GM19239 (cell line): ENCODE data around the gene HARS1.
"Not testable (repeated sequence)": the region's sequence is repeated elsewhere in the genome, so short reads cannot be mapped to it uniquely, and the experiment has no call there.

ENCODE experiments used
- DNase-seq: peaks from one replicate; pipeline ENCODE4 v3.0.0; 2011; ENCODE audit warnings: low spot score; ENCODE audit not compliant: insufficient read length
- FAIRE-seq: peaks from 2 replicates; lab custom pipeline; 2011; peaks lifted over from hg19 to GRCh38; lab: Jason Lieb, UNC

HARS1 gene

GRCh38 chr5:140690941-140691924, at the start of gene HARS1, which contains the start of gene HARS2:
TSS of gene HARS1 (minus strand) at chr5:140691370. CDS start at chr5:140691304, 66 bp downstream.
TSS of gene HARS2 (plus strand) at chr5:140691455. CDS start at chr5:140691649, 194 bp downstream.
- FAIRE-seq (peak; percentile 83), DNase-seq (peak; percentile 85)

GRCh38 chr5:140737486-140737885, 46.3 kb upstream of the HARS1 start:
- no peak for FAIRE-seq
- no peak for DNase-seq

- DNase-seq, result no peak
- FAIRE-seq, result no peak
These were observed 43.2 kb upstream of the HARS1 start for GRCh38 chr5:140734354-140734753.

GRCh38 chr5:140733098-140733497, 41.9 kb upstream of the HARS1 start:
- DNase-seq (no peak), FAIRE-seq (no peak)

- peak; percentile 23 for DNase-seq
These were observed 34.8 kb upstream of the HARS1 start for GRCh38 chr5:140725799-140726471.

GRCh38 chr5:140721395-140721794, 30.2 kb upstream of the HARS1 start:
- DNase-seq, FAIRE-seq: not testable (repeated sequence)

More at GRCh38 chr5:140725799-140726471, 34.8 kb upstream of the HARS1 start:
- peak; percentile 89 for FAIRE-seq

GRCh38 chr5:140720738-140721137, 29.6 kb upstream of the HARS1 start:
- DNase-seq, FAIRE-seq: not testable (repeated sequence)

- no peak for FAIRE-seq
- no peak for DNase-seq
These were observed 27.1 kb upstream of the HARS1 start for GRCh38 chr5:140718266-140718592.

- DNase-seq, FAIRE-seq: not testable (repeated sequence)
These were observed 25.1 kb upstream of the HARS1 start for GRCh38 chr5:140716238-140716637.

GRCh38 chr5:140713562-140714094, 22.5 kb upstream of the HARS1 start:
- DNase-seq (no peak), FAIRE-seq (no peak)

- no peak for DNase-seq
- FAIRE-seq, result no peak
These were observed 20.6 kb upstream of the HARS1 start for GRCh38 chr5:140711794-140712193.

GRCh38 chr5:140710899-140711552, 19.9 kb upstream of the HARS1 start:
- FAIRE-seq (peak; percentile 98), DNase-seq (peak; percentile 56)

GRCh38 chr5:140708787-140709186, 17.6 kb upstream of the HARS1 start:
- FAIRE-seq, DNase-seq: not testable (repeated sequence)

- FAIRE-seq (no peak), DNase-seq (no peak)
These were observed 16.6 kb upstream of the HARS1 start for GRCh38 chr5:140707812-140708211.

GRCh38 chr5:140700177-140701144, 9.3 kb upstream of the HARS1 start, which contains the start of gene ZMAT2:
TSS of gene ZMAT2 (plus strand) at chr5:140700447. CDS start at chr5:140700461, 14 bp downstream.
- FAIRE-seq, result peak; percentile 100
- peak; percentile 73 for DNase-seq

GRCh38 chr5:140696891-140697492, 5.8 kb upstream of the HARS1 start:
- DNase-seq, result no peak
- FAIRE-seq, result no peak

GRCh38 chr5:140694276-140694675, 3.1 kb upstream of the HARS1 start:
- no peak for FAIRE-seq
- DNase-seq, result no peak

- DNase-seq (no peak), FAIRE-seq (no peak)
These were observed 716 bp downstream of the HARS1 start for GRCh38 chr5:140690376-140690932.
